ENCODE results near the gene LYZL2.
"Not testable (repeated sequence)": the region's sequence is repeated elsewhere in the genome, so short reads cannot be mapped to it uniquely, and the experiment has no call there.

Gene LYZL2

GRCh38 chr10:30606313-30606712 lies 23.2 kb downstream of the LYZL2 start:
- no peaks in the 10 kb centered on the region for H3K79me2 ChIP-seq (ENCODE audit: control insufficient read depth, insufficient read depth, low read length, unreplicated experiment)
- no peaks in the 10 kb centered on the region for H3K4me1 ChIP-seq (ENCODE audit: control insufficient read depth, insufficient read depth, low read length, unreplicated experiment)
- no peak overlapping the region for H2AFZ ChIP-seq (ENCODE audit: low read length, unreplicated experiment)
- H3K4me3 ChIP-seq (ENCODE audit: low read depth, low read length): no peak overlapping the region
- H3K27ac ChIP-seq (ENCODE audit: low read depth, low read length): no peak overlapping the region
- no peaks in the 10 kb centered on the region for H3K36me3 ChIP-seq (ENCODE audit: insufficient read depth, low read length)
- no peaks in the 10 kb centered on the region for H3K27me3 ChIP-seq (ENCODE audit: insufficient read depth, low read length)

GRCh38 chr10:30605341-30606121 lies 24.0 kb downstream of the LYZL2 start:
- H3K4me1 ChIP-seq (ENCODE audit: control insufficient read depth, insufficient read depth, low read length, unreplicated experiment); H3K27me3 ChIP-seq (ENCODE audit: insufficient read depth, low read length); H3K36me3 ChIP-seq (ENCODE audit: insufficient read depth, low read length); H3K27ac ChIP-seq (ENCODE audit: low read depth, low read length); H3K79me2 ChIP-seq (ENCODE audit: control insufficient read depth, insufficient read depth, low read length, unreplicated experiment); H3K4me3 ChIP-seq (ENCODE audit: low read depth, low read length); H2AFZ ChIP-seq (ENCODE audit: low read length, unreplicated experiment): not testable (repeated sequence)

- Histone ChIP-seq H3K4me1 (ENCODE audit: control insufficient read depth, insufficient read depth, low read length, unreplicated experiment) (no peaks in the 10 kb centered on the region), H3K27me3 (ENCODE audit: insufficient read depth, low read length) (no peaks in the 10 kb centered on the region), H3K4me3 (ENCODE audit: low read depth, low read length) (no peak overlapping the region), H2AFZ (ENCODE audit: low read length, unreplicated experiment) (no peak overlapping the region), H3K79me2 (ENCODE audit: control insufficient read depth, insufficient read depth, low read length, unreplicated experiment) (no peaks in the 10 kb centered on the region), H3K36me3 (ENCODE audit: insufficient read depth, low read length) (no peaks in the 10 kb centered on the region), H3K27ac (ENCODE audit: low read depth, low read length) (no peak overlapping the region)
Measured at GRCh38 chr10:30603589-30603988, 26.0 kb downstream of the LYZL2 start.

- H3K27ac ChIP-seq (ENCODE audit: low read depth, low read length): no peak overlapping the region
- no peak overlapping the region for H3K4me3 ChIP-seq (ENCODE audit: low read depth, low read length)
- no peak overlapping the region for H2AFZ ChIP-seq (ENCODE audit: low read length, unreplicated experiment)
- H3K36me3 ChIP-seq (ENCODE audit: insufficient read depth, low read length): no peaks in the 10 kb centered on the region
- H3K27me3 ChIP-seq (ENCODE audit: insufficient read depth, low read length): no peaks in the 10 kb centered on the region
- H3K79me2 ChIP-seq (ENCODE audit: control insufficient read depth, insufficient read depth, low read length, unreplicated experiment): no peaks in the 10 kb centered on the region
- no peaks in the 10 kb centered on the region for H3K4me1 ChIP-seq (ENCODE audit: control insufficient read depth, insufficient read depth, low read length, unreplicated experiment)
Measured at GRCh38 chr10:30602747-30603146, 26.8 kb downstream of the LYZL2 start.

- Histone ChIP-seq H3K79me2 (ENCODE audit: control insufficient read depth, insufficient read depth, low read length, unreplicated experiment) (no peaks in the 10 kb centered on the region), H3K27ac (ENCODE audit: low read depth, low read length) (no peak overlapping the region)
Measured at GRCh38 chr10:30600005-30600404, 29.5 kb downstream of the LYZL2 start.

GRCh38 chr10:30598105-30598776 lies 31.3 kb downstream of the LYZL2 start:
- Histone ChIP-seq H2AFZ (ENCODE audit: low read length, unreplicated experiment) (no peak overlapping the region), H3K36me3 (ENCODE audit: insufficient read depth, low read length) (no peaks in the 10 kb centered on the region), H3K4me1 (ENCODE audit: control insufficient read depth, insufficient read depth, low read length, unreplicated experiment) (no peaks in the 10 kb centered on the region), H3K27ac (ENCODE audit: low read depth, low read length) (no peak overlapping the region), H3K79me2 (ENCODE audit: control insufficient read depth, insufficient read depth, low read length, unreplicated experiment) (no peaks in the 10 kb centered on the region), H3K27me3 (ENCODE audit: insufficient read depth, low read length) (no peaks in the 10 kb centered on the region; the same call in 1 of the 2 replicates), H3K4me3 (ENCODE audit: low read depth, low read length) (no peak overlapping the region)

More at GRCh38 chr10:30600005-30600404, 29.5 kb downstream of the LYZL2 start:
- no peaks in the 10 kb centered on the region for H3K27me3 ChIP-seq (ENCODE audit: insufficient read depth, low read length)
- H3K36me3 ChIP-seq (ENCODE audit: insufficient read depth, low read length): no peaks in the 10 kb centered on the region
- no peak overlapping the region for H3K4me3 ChIP-seq (ENCODE audit: low read depth, low read length)
- H2AFZ ChIP-seq (ENCODE audit: low read length, unreplicated experiment): no peak overlapping the region
- no peaks in the 10 kb centered on the region for H3K4me1 ChIP-seq (ENCODE audit: control insufficient read depth, insufficient read depth, low read length, unreplicated experiment)

- H3K27me3 ChIP-seq (ENCODE audit: insufficient read depth, low read length); H3K36me3 ChIP-seq (ENCODE audit: insufficient read depth, low read length); H2AFZ ChIP-seq (ENCODE audit: low read length, unreplicated experiment); H3K27ac ChIP-seq (ENCODE audit: low read depth, low read length); H3K4me3 ChIP-seq (ENCODE audit: low read depth, low read length); H3K79me2 ChIP-seq (ENCODE audit: control insufficient read depth, insufficient read depth, low read length, unreplicated experiment); H3K4me1 ChIP-seq (ENCODE audit: control insufficient read depth, insufficient read depth, low read length, unreplicated experiment): not testable (repeated sequence)
Measured at GRCh38 chr10:30597433-30597824, 32.1 kb downstream of the LYZL2 start.

GRCh38 chr10:30596493-30597432 lies 32.8 kb downstream of the LYZL2 start:
- H3K4me3 ChIP-seq (ENCODE audit: low read depth, low read length): not testable (repeated sequence)

GRCh38 chr10:30596013-30596412 lies 33.5 kb downstream of the LYZL2 start:
- H3K79me2 ChIP-seq (ENCODE audit: control insufficient read depth, insufficient read depth, low read length, unreplicated experiment): no peaks in the 10 kb centered on the region
- H3K27me3 ChIP-seq (ENCODE audit: insufficient read depth, low read length): no peaks in the 10 kb centered on the region; the same call in 1 of the 2 replicates
- H3K4me3 ChIP-seq (ENCODE audit: low read depth, low read length): no peak overlapping the region
- no peak overlapping the region for H3K27ac ChIP-seq (ENCODE audit: low read depth, low read length)
- no peaks in the 10 kb centered on the region for H3K4me1 ChIP-seq (ENCODE audit: control insufficient read depth, insufficient read depth, low read length, unreplicated experiment)
- no peaks in the 10 kb centered on the region for H3K36me3 ChIP-seq (ENCODE audit: insufficient read depth, low read length)
- no peak overlapping the region for H2AFZ ChIP-seq (ENCODE audit: low read length, unreplicated experiment)

More at GRCh38 chr10:30596493-30597432, 32.8 kb downstream of the LYZL2 start:
- H3K4me1 ChIP-seq (ENCODE audit: control insufficient read depth, insufficient read depth, low read length, unreplicated experiment); H3K79me2 ChIP-seq (ENCODE audit: control insufficient read depth, insufficient read depth, low read length, unreplicated experiment); H3K27me3 ChIP-seq (ENCODE audit: insufficient read depth, low read length); H3K36me3 ChIP-seq (ENCODE audit: insufficient read depth, low read length); H2AFZ ChIP-seq (ENCODE audit: low read length, unreplicated experiment); H3K27ac ChIP-seq (ENCODE audit: low read depth, low read length): not testable (repeated sequence)

GRCh38 chr10:30594077-30594476 lies 35.5 kb downstream of the LYZL2 start:
- H3K4me1 ChIP-seq (ENCODE audit: control insufficient read depth, insufficient read depth, low read length, unreplicated experiment): no peaks in the 10 kb centered on the region
- no peaks in the 10 kb centered on the region; the same call in 1 of the 2 replicates for H3K27me3 ChIP-seq (ENCODE audit: insufficient read depth, low read length)
- no peaks in the 10 kb centered on the region for H3K79me2 ChIP-seq (ENCODE audit: control insufficient read depth, insufficient read depth, low read length, unreplicated experiment)
- H3K4me3 ChIP-seq (ENCODE audit: low read depth, low read length): no peak overlapping the region
- no peaks in the 10 kb centered on the region for H3K36me3 ChIP-seq (ENCODE audit: insufficient read depth, low read length)
- H3K27ac ChIP-seq (ENCODE audit: low read depth, low read length): no peak overlapping the region
- no peak overlapping the region for H2AFZ ChIP-seq (ENCODE audit: low read length, unreplicated experiment)
